Sigmoid colon (tissue), 7 donors: ENCODE measurements around the gene RHOT1. TPM values are rescaled to one million over a fixed set of nuclear protein-coding genes. Genes with fewer than 3 reads are reported as not detected.

ENCODE experiments used
- DNase-seq: peaks from one replicate; pipeline ENCODE4 v3.0.0-alpha.2; 2019
- H3K27ac ChIP-seq, 4 donors: fragments of 200-600 bp; sonication (generic); one replicate each; pipeline ENCODE4 v1.5.1; 2016 to 2019; ENCODE audit warnings: mild to moderate bottlenecking in 1 of 4
- H3K27me3 ChIP-seq, 3 donors: fragments of 200-600 bp; sonication (generic); one replicate each; pipeline ENCODE4 v1.5.1; 2019; ENCODE audit warnings: mild to moderate bottlenecking in 1 of 3
- H3K36me3 ChIP-seq, 4 donors: fragments of 200-600 bp; sonication (generic); one replicate each; pipeline ENCODE4 v1.5.1; 2016 to 2019
- H3K4me1 ChIP-seq, 4 donors: fragments of 200-600 bp; sonication (generic); one replicate each; pipeline ENCODE4 v1.5.1; 2017 to 2019
- H3K4me3 ChIP-seq, 4 donors: fragments of 200-600 bp; sonication (generic); one replicate each; pipeline ENCODE4 v1.5.1; 2017 to 2019; ENCODE audit warnings: mild to moderate bottlenecking in 2 of 4, moderate library complexity in 1 of 4
- H3K9me3 ChIP-seq, 4 donors: fragments of 200-600 bp in 3 of 4; sonication (generic) in 3 of 4; one replicate each; pipeline versions ENCODE4 v1.5.1 to v1.6.1; 2013 to 2019
- EP300 ChIP-seq, 4 donors: sonication (generic); formaldehyde crosslinking; IDR thresholded peaks; one replicate each; pipeline ENCODE4 v1.6.1; 2017; ENCODE audit warnings: antibody characterized with exemption in 4 of 4
- POLR2A ChIP-seq, 2 donors: fragments of 450-650 bp; IDR thresholded peaks; one replicate each; pipeline ENCODE4 v1.6.1; 2016; ENCODE audit warnings: antibody characterized with exemption in 2 of 2, mild to moderate bottlenecking in 2 of 2, moderate library complexity in 2 of 2
- POLR2AphosphoS5 ChIP-seq, 4 donors: sonication (generic); formaldehyde crosslinking; IDR thresholded peaks; one replicate each; pipeline ENCODE4 v1.6.1; 2017; ENCODE audit warnings: antibody characterized with exemption in 4 of 4
- WGBS, 2 donors: extraction: QIAGEN DNeasy Blood & Tissue Kit; methylation state at CpG; one replicate each; pipeline ENCODE4 v1.1.7; 2013; 5-methylcytosine and 5-hydroxymethylcytosine counted together
- intact Hi-C: fragments of 100-400 bp; cut with DNase I; formaldehyde crosslinking; loops from one replicate; pipeline ENCODE4 v1.15.1; 2023
- polyA plus RNA-seq, 3 donors: library from polyadenylated mRNA; stranded (reverse); fragments of 200-250 nt; gene quantifications; one replicate each; pipeline ENCODE4 v1.2.3, GENCODE V29; 2013
- total RNA-seq, 4 donors: library from RNA; depleted of rRNA; stranded (reverse); fragments of >200 nt; gene quantifications; one replicate each; pipeline ENCODE4 v1.1.0, GENCODE V29; 2016
- TF ChIP-seq, protein P1 (sequence below), 4 experiments: fragments of 450-650 bp in 3 of 4; fragments of 200-600 bp in 1 of 4; IDR thresholded peaks; one replicate each; pipeline ENCODE4 v1.5.1; 2016 to 2019; ENCODE audit warnings: antibody characterized with exemption in 4 of 4, mild to moderate bottlenecking in 3 of 4, moderate library complexity in 2 of 4
- donor health status: healthy with polysubstance abuse.
- donor health status: Bipolar disorder and iron deficiency.
- donor health status: healthy.

RHOT1 gene
- total and polyA plus RNA-seq, 7 donors, result 17.0 to 71.5 (median 48.9) TPM

DNA sequence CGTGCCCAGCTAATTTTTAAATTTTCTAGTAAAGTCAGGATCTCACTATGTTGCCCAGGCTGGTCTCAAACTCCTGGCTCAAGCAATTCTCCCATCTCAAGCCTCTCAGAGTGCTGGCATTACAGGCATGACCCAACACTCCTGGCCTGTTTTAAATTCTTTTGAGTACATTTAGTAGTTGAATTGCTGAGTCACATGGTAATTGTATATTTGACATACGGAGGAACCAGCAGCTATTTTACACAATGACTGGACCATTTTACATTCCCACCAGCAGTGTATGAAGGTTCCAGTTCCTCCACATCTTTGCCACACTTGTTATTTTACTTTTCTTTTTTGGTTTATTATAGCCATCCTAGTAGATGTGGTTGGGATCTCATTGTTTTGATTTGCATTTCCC is 43.6 kb downstream of the RHOT1 start:
- no peaks in the 10 kb centered on the region for H3K9me3 ChIP-seq
- no peaks in the 10 kb centered on the region for H3K27me3 ChIP-seq
- no peaks in the 10 kb centered on the region for H3K4me1 ChIP-seq
- DNase-seq, result no peak
- intact Hi-C loops, result no loop called here
- WGBS, 2 donors, result 93 to 94% methylated on average over 2 of the region's 2 CpGs
- H3K4me3 ChIP-seq, result no peak overlapping the region
- H3K36me3 ChIP-seq, result peaks cover 0 to 69% (median 8%) of the 10 kb centered on the region in 4 donors
- no peak overlapping the region for H3K27ac ChIP-seq
- no peak for TF ChIP-seq EP300 (IDR thresholded peaks at IDR 0.05)
- TF ChIP-seq POLR2A (IDR thresholded peaks at IDR 0.05), result no peak
- TF ChIP-seq, protein P1, sequence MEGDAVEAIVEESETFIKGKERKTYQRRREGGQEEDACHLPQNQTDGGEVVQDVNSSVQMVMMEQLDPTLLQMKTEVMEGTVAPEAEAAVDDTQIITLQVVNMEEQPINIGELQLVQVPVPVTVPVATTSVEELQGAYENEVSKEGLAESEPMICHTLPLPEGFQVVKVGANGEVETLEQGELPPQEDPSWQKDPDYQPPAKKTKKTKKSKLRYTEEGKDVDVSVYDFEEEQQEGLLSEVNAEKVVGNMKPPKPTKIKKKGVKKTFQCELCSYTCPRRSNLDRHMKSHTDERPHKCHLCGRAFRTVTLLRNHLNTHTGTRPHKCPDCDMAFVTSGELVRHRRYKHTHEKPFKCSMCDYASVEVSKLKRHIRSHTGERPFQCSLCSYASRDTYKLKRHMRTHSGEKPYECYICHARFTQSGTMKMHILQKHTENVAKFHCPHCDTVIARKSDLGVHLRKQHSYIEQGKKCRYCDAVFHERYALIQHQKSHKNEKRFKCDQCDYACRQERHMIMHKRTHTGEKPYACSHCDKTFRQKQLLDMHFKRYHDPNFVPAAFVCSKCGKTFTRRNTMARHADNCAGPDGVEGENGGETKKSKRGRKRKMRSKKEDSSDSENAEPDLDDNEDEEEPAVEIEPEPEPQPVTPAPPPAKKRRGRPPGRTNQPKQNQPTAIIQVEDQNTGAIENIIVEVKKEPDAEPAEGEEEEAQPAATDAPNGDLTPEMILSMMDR (IDR thresholded peaks at IDR 0.05), result no peak
- TF ChIP-seq POLR2AphosphoS5 (IDR thresholded peaks at IDR 0.05), result no peak

DNA sequence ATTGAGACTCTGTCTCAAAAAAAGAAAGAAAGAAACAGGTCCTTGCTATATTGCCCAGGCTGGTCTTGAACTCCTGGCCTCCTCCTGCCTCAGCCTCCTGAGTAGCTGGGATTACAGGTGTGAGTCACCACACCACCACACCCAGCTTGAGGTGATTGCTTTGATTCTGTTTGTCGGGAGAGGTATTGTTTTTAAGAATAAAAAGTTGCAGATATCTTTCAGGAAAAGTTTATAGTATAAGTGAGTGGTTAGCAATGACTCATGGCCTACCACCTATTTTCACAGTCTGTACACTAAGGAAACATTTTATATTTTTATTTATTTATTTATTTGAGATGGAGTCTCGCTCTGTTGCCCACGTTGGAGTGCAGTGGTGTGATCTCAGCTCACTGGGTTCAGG is 45.0 kb downstream of the RHOT1 start:
- H3K36me3 ChIP-seq, result peaks cover 0 to 68% (median 8%) of the 10 kb centered on the region in 4 donors
- intact Hi-C loops, result no loop called here

DNA sequence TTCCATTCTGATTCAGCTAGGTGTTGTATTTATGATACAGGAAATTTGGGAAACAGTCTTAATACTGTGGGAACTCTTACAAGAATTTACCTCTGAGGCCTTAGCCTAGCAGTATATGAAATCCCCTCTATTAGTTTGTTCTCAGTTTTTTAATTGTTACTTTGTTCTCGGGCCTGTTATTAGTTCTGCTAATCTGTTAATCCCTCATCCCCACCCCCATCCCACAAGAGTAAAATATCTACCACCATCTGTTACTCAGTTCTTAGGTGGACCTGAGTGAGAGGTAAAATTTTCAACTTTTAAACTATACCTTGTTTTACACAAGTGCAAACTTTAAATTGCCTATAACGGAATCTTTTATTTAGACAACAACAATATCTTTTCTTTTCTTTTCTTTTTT is 47.0 kb downstream of the RHOT1 start:
- TF ChIP-seq POLR2A (IDR thresholded peaks at IDR 0.05), result no peak
- TF ChIP-seq POLR2AphosphoS5 (IDR thresholded peaks at IDR 0.05), result no peak
- TF ChIP-seq, protein P1 (IDR thresholded peaks at IDR 0.05), result no peak
- TF ChIP-seq EP300 (IDR thresholded peaks at IDR 0.05), result no peak
- Histone ChIP-seq H3K27me3 (no peaks in the 10 kb centered on the region), H3K4me1 (no peaks in the 10 kb centered on the region), H3K27ac (no peak overlapping the region), H3K4me3 (no peak overlapping the region), H3K9me3 (no peaks in the 10 kb centered on the region), H3K36me3 (peaks cover 6 to 65% (median 9%) of the 10 kb centered on the region in 4 donors)
- DNase-seq, result no peak
- 92 to 96% methylated on average over 2 of the region's 2 CpGs for WGBS, 2 donors
- intact Hi-C loops, result no loop called here

More for the DNA sequence above, 45.0 kb downstream of the RHOT1 start:
- WGBS, 2 donors, result 87 to 92% methylated on average over 3 of the region's 3 CpGs
- no peaks in the 10 kb centered on the region for H3K4me1 ChIP-seq
- H3K4me3 ChIP-seq, result no peak overlapping the region
- TF ChIP-seq POLR2A (IDR thresholded peaks at IDR 0.05), result no peak
- TF ChIP-seq, protein P1 (IDR thresholded peaks at IDR 0.05), result no peak
- TF ChIP-seq EP300 (IDR thresholded peaks at IDR 0.05), result no peak
- TF ChIP-seq POLR2AphosphoS5 (IDR thresholded peaks at IDR 0.05), result no peak
- no peaks in the 10 kb centered on the region for H3K27me3 ChIP-seq
- no peak overlapping the region for H3K27ac ChIP-seq
- H3K9me3 ChIP-seq, result no peaks in the 10 kb centered on the region
- DNase-seq, result no peak

DNA sequence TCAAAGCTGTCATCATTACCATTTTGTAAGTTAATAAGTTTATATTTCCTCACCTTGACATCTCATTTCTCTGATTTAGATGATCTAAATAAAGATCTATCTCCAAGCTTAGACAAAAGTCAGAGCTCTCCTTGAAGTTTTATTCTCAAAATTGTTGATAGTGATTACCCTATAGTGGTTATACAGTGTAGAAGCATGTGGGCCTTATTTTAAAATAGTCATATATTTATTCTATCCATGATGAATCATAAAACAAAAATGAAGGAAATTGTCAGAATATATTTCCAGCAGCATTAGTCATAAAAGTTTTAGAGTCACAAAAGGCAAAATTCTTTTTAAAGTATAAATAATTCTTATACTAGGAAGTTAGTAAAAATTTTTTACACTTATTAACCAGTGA is 49.0 kb downstream of the RHOT1 start:
- H3K27me3 ChIP-seq, result no peaks in the 10 kb centered on the region
- no peaks in the 10 kb centered on the region for H3K9me3 ChIP-seq
- H3K27ac ChIP-seq, result no peak overlapping the region
- no peak overlapping the region for H3K4me3 ChIP-seq
- peaks cover 6 to 67% (median 19%) of the 10 kb centered on the region in 4 donors for H3K36me3 ChIP-seq
- no peaks in the 10 kb centered on the region for H3K4me1 ChIP-seq
- intact Hi-C loops, result no loop called here
- TF ChIP-seq POLR2A (IDR thresholded peaks at IDR 0.05), result no peak
- no peak for TF ChIP-seq EP300 (IDR thresholded peaks at IDR 0.05)
- no peak for TF ChIP-seq POLR2AphosphoS5 (IDR thresholded peaks at IDR 0.05)
- TF ChIP-seq, protein P1 (IDR thresholded peaks at IDR 0.05), result no peak
- no peak for DNase-seq

DNA sequence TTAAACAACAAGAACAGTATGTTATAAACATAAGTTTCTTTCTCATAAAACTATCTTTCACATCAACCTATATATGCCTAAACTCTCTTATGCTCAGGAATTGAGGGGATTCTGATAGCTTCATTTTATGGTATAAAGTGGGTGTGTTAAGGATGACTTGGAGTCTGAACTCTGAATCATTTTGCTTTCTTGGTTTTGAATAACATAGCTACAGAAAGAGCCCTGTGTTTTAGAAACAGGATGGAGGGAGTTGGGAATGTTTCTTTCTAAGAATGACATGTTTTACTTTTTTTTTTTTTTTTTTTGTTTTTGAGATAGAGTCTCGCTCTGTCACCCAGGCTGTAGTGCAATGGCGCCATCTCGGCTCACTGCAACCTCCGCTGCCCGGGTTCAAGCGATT is 50.1 kb downstream of the RHOT1 start:
- no peak for DNase-seq
- WGBS, 2 donors, result 95 to 97% methylated on average over 6 of the region's 6 CpGs

More for the DNA sequence above, 50.1 kb downstream of the RHOT1 start:
- no peaks in the 10 kb centered on the region for H3K27me3 ChIP-seq
- TF ChIP-seq EP300 (IDR thresholded peaks at IDR 0.05) (no peak), POLR2A (IDR thresholded peaks at IDR 0.05) (no peak), POLR2AphosphoS5 (IDR thresholded peaks at IDR 0.05) (no peak)
- TF ChIP-seq, protein P1 (IDR thresholded peaks at IDR 0.05), result no peak
- no peak overlapping the region for H3K4me3 ChIP-seq
- intact Hi-C loops, result no loop called here
- H3K9me3 ChIP-seq, result no peaks in the 10 kb centered on the region
- H3K4me1 ChIP-seq, result no peaks in the 10 kb centered on the region
- H3K36me3 ChIP-seq, result peaks cover 6 to 68% (median 24%) of the 10 kb centered on the region in 4 donors
- H3K27ac ChIP-seq, result no peak overlapping the region
